HG03378 (cell line): ENCODE measurements around the gene WDR17.

ENCODE experiments used
- ATAC-seq: cut with Tn5 transposase; IDR thresholded peaks from one replicate; pipeline ENCODE4 v1.9.1; 2021; ENCODE audit warnings: mild to moderate bottlenecking, moderate library complexity; ENCODE audit not compliant: unreplicated experiment

The WDR17 gene

GRCh38 chr4:176084769-176085168 lies 19.1 kb downstream of the WDR17 start:
- no peak for ATAC-seq

DNA sequence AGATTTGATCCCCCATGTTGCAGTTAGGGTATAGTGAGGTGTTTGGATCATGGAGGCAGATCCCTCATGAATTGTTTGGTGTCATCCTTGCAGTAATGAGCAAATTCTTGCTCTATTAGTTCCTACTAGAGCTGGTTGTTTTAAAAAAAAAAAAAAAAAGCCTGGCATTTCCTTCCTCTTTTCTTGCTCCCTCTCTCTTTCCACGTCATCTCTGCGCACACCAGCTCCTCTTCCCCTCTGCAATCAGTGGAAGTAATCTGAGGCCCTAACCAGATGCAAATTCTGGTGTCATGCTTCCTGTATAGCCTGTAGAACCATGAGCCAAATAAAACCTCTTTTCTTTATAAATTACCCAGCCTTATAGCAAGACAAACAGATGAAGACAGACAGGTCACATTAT lies 24.5 kb downstream of the WDR17 start:
- ATAC-seq = peak; percentile 93

DNA sequence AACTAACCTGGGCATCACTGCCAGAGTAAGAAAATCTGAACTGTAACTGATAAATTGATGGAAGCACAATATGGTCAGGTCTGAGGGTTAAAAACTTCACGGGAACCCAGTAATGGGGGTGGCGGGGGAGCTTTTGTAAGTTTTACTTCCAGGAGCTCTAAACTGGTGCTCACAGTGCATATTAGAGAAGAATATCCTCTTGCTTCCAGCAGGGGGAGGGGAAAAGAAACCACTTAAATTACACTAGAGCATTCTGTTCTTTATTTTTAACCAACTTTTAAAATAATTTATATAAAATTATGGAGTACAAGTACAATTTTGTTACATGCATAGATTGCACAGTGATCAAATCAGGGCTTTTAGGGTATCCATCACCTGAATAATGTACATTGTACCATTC lies 33.7 kb downstream of the WDR17 start:
- no peak for ATAC-seq

GRCh38 chr4:176102414-176103063 lies 36.9 kb downstream of the WDR17 start:
- no peak for ATAC-seq

DNA sequence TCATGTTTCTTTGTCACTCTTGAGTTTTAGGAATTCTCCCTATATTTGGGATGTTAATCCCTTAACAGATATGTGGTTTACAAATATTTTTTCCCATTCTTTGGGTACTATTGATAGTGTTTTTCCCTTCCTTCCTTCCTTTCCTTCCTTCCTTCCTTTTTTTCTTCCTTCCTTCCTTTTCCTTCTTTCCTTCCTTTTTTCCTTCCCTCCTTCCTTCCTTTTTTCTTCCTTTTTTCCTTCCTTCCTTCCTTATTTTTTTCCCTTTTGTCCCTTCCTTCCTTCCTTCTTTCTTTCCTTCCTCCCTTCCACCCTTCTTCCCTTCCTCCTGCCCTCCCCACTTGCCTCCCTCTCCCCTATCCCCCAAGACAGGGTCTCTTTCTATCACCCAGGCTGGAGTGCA lies 42.1 kb downstream of the WDR17 start:
- no peak for ATAC-seq

- ATAC-seq = peak; percentile 100
Measured at GRCh38 chr4:176123710-176124407, 58.2 kb downstream of the WDR17 start.

- no peak for ATAC-seq
Measured at GRCh38 chr4:176125063-176125462, 59.4 kb downstream of the WDR17 start.

GRCh38 chr4:176134670-176135069 lies 69.0 kb downstream of the WDR17 start:
- ATAC-seq = no peak

GRCh38 chr4:176137631-176138030 lies 72.0 kb downstream of the WDR17 start:
- no peak for ATAC-seq

DNA sequence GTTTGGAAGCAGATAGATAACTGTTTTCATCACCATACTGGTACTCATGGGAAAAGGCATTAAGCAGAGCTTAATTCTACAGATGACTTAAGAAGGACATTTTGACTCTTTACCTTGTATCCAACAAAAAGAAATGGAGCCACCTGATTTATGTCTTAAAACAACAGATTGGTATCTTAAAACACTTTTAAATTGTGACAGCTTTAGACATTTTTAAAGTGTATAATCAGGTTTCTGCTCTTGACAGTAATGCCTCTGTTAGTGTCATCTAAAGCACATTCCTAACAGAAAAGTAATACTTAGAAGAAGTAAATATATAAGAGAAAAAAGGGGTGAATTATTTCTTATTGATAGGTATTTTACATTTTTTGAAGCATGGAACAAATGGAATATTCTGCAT lies 73.9 kb downstream of the WDR17 start:
- no peak for ATAC-seq

GRCh38 chr4:176142253-176142652 lies 76.6 kb downstream of the WDR17 start:
- no peak for ATAC-seq

GRCh38 chr4:176149680-176150355 lies 84.2 kb downstream of the WDR17 start:
- no peak for ATAC-seq

DNA sequence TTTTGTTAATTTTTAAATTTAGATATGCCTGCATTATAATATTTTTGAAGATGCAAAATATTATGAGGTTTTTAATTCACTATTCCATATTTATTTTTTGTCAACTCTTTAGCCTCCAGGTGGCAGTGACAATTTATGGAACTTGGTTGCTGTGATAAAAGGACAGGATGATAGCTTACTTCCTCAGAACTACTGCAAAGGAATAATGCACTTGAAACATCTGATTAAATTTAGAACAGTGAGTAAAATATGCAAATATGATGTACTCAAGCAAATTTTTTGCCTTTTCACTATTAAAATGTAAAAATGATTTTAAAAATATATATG lies 84.7 kb downstream of the WDR17 start:
- ATAC-seq = peak; percentile 45

DNA sequence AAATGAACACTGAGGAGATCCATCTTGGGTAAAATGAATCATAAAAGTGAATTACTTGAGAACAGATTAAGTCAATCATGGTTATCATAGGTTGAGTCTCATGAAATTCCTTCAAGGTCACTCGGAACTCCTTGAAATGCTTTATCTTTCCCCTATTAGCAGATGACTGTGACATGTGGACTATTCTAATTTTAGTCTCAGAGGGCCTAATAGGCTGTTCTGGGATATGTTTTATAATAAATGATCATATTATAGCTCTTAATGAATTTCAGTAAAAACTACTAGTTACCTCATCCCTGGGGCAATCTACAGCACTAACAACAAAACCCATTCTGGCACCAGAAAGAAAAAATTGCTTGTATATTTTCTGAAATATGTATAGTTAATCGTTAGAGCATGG lies 85.1 kb downstream of the WDR17 start:
- peak; percentile 8 for ATAC-seq

DNA sequence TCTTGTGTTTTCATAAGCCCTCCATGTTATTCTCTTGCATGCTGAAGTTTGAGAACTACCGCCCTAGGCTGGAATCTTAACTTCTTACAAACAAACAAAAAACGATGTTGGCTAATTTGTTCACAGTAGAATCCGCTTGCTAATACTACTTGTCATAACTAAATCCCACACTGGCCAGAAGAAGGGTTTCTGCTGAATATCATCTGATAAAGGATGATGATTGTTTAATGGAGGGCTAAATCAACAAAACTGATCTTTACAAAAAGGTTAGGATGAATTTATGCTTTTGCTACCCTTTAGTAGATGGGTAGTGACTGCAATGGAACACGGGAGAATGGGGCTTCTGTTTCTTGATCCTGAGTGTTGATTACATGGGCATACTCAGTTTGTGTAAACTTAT lies 87.5 kb downstream of the WDR17 start:
- ATAC-seq = no peak

DNA sequence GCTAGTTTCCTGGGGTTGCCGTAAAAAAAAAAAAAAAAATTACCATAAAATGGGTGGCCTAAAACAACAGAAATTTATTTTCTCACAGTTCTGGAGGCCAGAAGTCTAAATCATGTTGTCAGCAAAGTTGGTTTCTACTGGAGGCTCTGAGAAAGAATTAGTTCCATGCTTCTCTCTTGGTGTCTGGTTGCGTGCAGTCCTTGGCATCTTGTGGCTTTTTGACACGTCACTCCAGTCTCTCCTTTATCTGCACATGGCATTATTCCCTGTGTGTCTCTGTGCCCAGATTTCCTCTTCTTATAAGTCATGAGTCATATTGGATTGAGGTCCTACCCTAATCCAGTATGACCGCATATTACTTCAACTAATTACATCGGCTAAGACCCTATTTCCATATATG lies 91.0 kb downstream of the WDR17 start:
- ATAC-seq = no peak

GRCh38 chr4:176163041-176163440 lies 97.4 kb downstream of the WDR17 start:
- no peak for ATAC-seq

- ATAC-seq = no peak
Measured at GRCh38 chr4:176185051-176185450, 119.4 kb downstream of the WDR17 start.

DNA sequence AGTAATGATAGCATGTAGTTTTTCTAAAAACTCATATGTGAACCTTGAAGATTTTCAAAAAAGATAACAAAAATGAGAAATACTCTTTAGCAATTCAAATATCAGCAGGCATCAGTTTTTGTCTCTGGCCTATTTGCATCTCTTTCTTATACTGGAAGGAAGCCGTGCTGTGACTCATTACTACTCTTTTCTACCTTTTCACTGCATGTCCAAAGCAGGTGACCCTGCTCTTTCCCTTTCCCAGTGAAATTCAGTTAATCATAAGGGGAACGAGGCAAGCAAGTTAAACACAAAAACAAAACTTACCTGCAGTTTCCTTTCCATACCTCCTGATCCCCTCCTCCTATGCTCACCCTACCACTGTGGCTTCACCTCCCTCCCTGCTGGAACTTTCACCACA lies 120.4 kb downstream of the WDR17 start:
- ATAC-seq = no peak

- ATAC-seq = no peak
Measured at GRCh38 chr4:176186671-176187395, 121.2 kb downstream of the WDR17 start.

DNA sequence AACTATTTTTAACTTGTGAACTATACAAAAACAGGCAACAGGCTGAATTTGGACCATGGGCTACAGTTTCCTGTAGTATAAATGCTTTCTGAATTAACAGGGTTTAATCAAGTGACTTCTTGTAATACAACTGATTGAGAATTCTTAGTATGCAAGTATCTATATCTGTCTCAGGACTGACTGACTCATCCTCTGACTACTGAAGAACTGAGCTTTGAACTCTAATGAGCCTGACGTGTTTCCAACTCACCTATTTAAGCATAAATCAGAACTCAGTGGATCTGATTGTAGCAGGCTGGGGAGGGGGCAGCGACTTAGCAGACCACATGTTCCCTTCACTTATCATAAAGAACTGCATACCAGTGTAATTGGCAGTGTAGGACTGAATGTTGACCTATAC lies 122.0 kb downstream of the WDR17 start:
- ATAC-seq = no peak

- no peak for ATAC-seq
Measured at GRCh38 chr4:176188654-176189053, 123.0 kb downstream of the WDR17 start.
